ENCODE data around the gene PIBF1.

Gene PIBF1

DNA sequence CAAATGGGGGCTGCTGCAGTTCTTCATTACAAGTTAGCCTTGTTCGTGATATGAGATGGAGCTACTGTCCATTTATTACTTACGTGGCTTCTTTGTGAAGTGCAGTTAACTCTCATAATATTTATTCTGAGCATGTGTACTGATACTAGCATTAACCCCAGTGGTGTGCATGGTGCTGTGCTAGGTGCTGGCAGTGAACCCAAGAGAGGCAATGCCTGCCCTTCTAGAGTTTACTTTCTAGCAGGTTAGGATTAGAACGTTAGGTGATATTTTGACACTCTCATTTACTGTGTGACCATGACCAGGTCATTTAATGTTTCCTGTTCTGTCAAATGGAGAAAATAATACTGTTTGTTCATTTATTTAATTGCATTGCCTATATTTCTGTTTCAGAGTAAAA lies 16.9 kb downstream of the PIBF1 start:
- TF ChIP-seq POLR2AphosphoS5 (IDR thresholded peaks at IDR 0.05; ENCODE audit: low read depth, low read length): no peak
- no peak for TF ChIP-seq SIN3A (IDR thresholded peaks at IDR 0.05; ENCODE audit: borderline replicate concordance, insufficient read depth, low read length)
- no peak for TF ChIP-seq TAF1 (IDR thresholded peaks at IDR 0.05; ENCODE audit: borderline replicate concordance, insufficient read depth, low read length)
- TF ChIP-seq REST (IDR thresholded peaks at IDR 0.05; ENCODE audit: insufficient read depth in 1 of 2, low read depth in 2 of 2, low read length in 2 of 2): no peak
- TF ChIP-seq FOXP2 (optimal IDR thresholded peaks at IDR 0.05; ENCODE audit: borderline replicate concordance, extremely low read depth, extremely low read length, insufficient read depth): no peak

- TF ChIP-seq SIN3A (IDR thresholded peaks at IDR 0.05; ENCODE audit: borderline replicate concordance, insufficient read depth, low read length) (no peak), POLR2AphosphoS5 (IDR thresholded peaks at IDR 0.05; ENCODE audit: low read depth, low read length) (no peak), REST (IDR thresholded peaks at IDR 0.05; ENCODE audit: insufficient read depth in 1 of 2, low read depth in 2 of 2, low read length in 2 of 2) (no peak), TAF1 (IDR thresholded peaks at IDR 0.05; ENCODE audit: borderline replicate concordance, insufficient read depth, low read length) (no peak), FOXP2 (optimal IDR thresholded peaks at IDR 0.05; ENCODE audit: borderline replicate concordance, extremely low read depth, extremely low read length, insufficient read depth) (no peak)
Observed at GRCh38 chr13:72804301-72804700, 22.4 kb downstream of the PIBF1 start.

DNA sequence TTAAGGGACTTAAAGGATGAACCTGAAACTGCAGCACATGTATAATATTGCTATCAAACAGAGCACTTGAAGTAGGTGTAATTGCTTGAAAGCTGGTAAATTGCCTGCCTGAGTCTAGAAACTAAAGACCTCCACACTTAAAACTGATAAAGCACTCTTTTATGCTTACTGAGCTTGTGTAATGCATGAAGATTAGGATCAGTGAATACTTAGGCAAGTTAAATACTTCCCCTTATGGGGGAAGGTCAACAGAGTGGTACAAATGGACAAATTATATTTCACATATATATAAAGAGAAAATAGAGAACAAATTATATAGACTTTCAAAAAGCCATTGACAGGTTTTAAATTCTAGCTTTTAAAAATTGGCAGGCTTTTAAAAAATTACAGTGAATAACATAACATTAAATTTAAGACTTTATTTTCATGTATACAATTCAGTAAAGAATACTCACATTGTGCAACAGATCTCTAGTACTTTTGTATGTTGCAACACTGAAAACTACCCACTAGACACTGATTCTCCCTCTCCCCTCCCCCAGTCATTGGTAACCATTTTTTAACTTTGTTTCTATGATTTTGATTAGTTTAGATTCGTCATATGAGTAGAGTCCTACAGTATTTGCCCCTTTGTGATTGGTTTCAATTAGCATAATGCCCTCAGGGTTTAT lies 23.9 kb downstream of the PIBF1 start:
- TF ChIP-seq SIN3A (IDR thresholded peaks at IDR 0.05; ENCODE audit: borderline replicate concordance, insufficient read depth, low read length) (no peak), POLR2AphosphoS5 (IDR thresholded peaks at IDR 0.05; ENCODE audit: low read depth, low read length) (no peak), REST (IDR thresholded peaks at IDR 0.05; ENCODE audit: insufficient read depth in 1 of 2, low read depth in 2 of 2, low read length in 2 of 2) (no peak), FOXP2 (optimal IDR thresholded peaks at IDR 0.05; ENCODE audit: borderline replicate concordance, extremely low read depth, extremely low read length, insufficient read depth) (no peak), TAF1 (IDR thresholded peaks at IDR 0.05; ENCODE audit: borderline replicate concordance, insufficient read depth, low read length) (no peak)

DNA sequence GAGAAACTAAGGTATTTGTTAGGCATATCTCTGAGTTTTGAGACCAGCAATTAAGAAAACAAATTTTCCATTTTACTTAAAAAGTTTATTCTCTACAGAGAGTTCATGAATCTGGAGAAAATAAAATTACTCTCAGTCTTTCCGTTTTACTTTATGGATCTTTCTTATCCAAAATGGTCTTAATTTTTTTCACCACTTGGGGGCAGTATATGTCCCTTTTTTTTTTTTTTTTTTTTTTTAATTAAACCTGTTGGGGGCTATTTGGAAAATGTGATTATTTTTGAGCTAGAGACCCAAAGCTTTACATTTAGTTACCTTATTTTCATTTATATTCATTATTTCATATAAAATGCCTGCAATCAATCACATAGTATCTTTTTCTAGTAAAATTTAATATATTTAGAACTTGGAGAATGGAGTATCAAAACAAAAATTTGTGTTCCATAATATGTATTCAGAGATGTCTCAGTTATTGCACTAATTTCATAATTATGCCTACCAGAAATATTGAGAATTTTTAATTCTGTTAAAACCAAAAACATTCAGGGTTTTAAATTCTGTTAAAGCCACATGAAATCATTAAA lies 27.1 kb downstream of the PIBF1 start:
- no peak for TF ChIP-seq FOXP2 (optimal IDR thresholded peaks at IDR 0.05; ENCODE audit: borderline replicate concordance, extremely low read depth, extremely low read length, insufficient read depth)
- TF ChIP-seq SIN3A (IDR thresholded peaks at IDR 0.05; ENCODE audit: borderline replicate concordance, insufficient read depth, low read length): no peak
- no peak for TF ChIP-seq POLR2AphosphoS5 (IDR thresholded peaks at IDR 0.05; ENCODE audit: low read depth, low read length)
- TF ChIP-seq TAF1 (IDR thresholded peaks at IDR 0.05; ENCODE audit: borderline replicate concordance, insufficient read depth, low read length): no peak
- no peak for TF ChIP-seq REST (IDR thresholded peaks at IDR 0.05; ENCODE audit: insufficient read depth in 1 of 2, low read depth in 2 of 2, low read length in 2 of 2)

Data from PFSK-1 (cell line).